IMR-90 (cell line): ENCODE measurements around the gene PRR13.

Experiments used
- BHLHE40 ChIP-seq: fragments of 150-350 bp; IDR thresholded peaks from 2 replicates; pipeline ENCODE4 v1.6.1; 2016; ENCODE audit warnings: mild to moderate bottlenecking, low read depth, low read length
- CEBPB ChIP-seq: IDR thresholded peaks from 2 replicates; pipeline ENCODE4 v1.6.1; 2012; ENCODE audit warnings: low read depth, low read length, improper control_type of control experiment
- CTCF ChIP-seq: conservative IDR thresholded peaks from 2 replicates; pipeline ENCODE4 v1.5.1; 2012; ENCODE audit warnings: mild to moderate bottlenecking, low read depth, low read length, improper control_type of control experiment
- ELK1 ChIP-seq: fragments of 150-350 bp; IDR thresholded peaks from 2 replicates; pipeline ENCODE4 v1.6.1; 2016; ENCODE audit warnings: low read depth, mild to moderate bottlenecking, low read length, moderate library complexity, borderline replicate concordance
- MAFK ChIP-seq: IDR thresholded peaks from 2 replicates; pipeline ENCODE4 v1.6.1; 2012; ENCODE audit warnings: low read depth, low read length, improper control_type of control experiment
- MAZ ChIP-seq: IDR thresholded peaks from 2 replicates; pipeline ENCODE4 v1.6.1; 2012; ENCODE audit warnings: low read depth, mild to moderate bottlenecking, low read length, improper control_type of control experiment, moderate library complexity, borderline replicate concordance
- POLR2A ChIP-seq: IDR thresholded peaks from 2 replicates; pipeline ENCODE4 v1.6.1; 2012; ENCODE audit warnings: mild to moderate bottlenecking, low read depth, low read length
- RFX5 ChIP-seq: IDR thresholded peaks from 2 replicates; pipeline ENCODE4 v1.8.0; 2012; ENCODE audit warnings: low read depth, mild to moderate bottlenecking, low read length, moderate library complexity
- USF2 ChIP-seq: fragments of 150-350 bp; IDR thresholded peaks from 2 replicates; pipeline ENCODE4 v1.6.1; 2017; ENCODE audit warnings: mild to moderate bottlenecking, antibody characterized with exemption, low read length, low read depth

GRCh38 chr12:53472056-53472582 is 30.6 kb downstream of the PRR13 start:
- TF ChIP-seq CTCF: no peak
- no peak for TF ChIP-seq MAFK
- TF ChIP-seq POLR2A: no peak
- no peak for TF ChIP-seq BHLHE40
- no peak for TF ChIP-seq USF2
- no peak for TF ChIP-seq CEBPB
- TF ChIP-seq MAZ: no peak
- no peak for TF ChIP-seq RFX5
- TF ChIP-seq ELK1: no peak
